HG03558 (cell line): ENCODE measurements around the gene OSGEP.

Experiments
- ATAC-seq: cut with Tn5 transposase; IDR thresholded peaks from one replicate; pipeline ENCODE4 v1.9.1; 2021; ENCODE audit warnings: moderate number of reproducible peaks; ENCODE audit not compliant: unreplicated experiment; ENCODE audit errors: extremely low read depth

The OSGEP gene

DNA sequence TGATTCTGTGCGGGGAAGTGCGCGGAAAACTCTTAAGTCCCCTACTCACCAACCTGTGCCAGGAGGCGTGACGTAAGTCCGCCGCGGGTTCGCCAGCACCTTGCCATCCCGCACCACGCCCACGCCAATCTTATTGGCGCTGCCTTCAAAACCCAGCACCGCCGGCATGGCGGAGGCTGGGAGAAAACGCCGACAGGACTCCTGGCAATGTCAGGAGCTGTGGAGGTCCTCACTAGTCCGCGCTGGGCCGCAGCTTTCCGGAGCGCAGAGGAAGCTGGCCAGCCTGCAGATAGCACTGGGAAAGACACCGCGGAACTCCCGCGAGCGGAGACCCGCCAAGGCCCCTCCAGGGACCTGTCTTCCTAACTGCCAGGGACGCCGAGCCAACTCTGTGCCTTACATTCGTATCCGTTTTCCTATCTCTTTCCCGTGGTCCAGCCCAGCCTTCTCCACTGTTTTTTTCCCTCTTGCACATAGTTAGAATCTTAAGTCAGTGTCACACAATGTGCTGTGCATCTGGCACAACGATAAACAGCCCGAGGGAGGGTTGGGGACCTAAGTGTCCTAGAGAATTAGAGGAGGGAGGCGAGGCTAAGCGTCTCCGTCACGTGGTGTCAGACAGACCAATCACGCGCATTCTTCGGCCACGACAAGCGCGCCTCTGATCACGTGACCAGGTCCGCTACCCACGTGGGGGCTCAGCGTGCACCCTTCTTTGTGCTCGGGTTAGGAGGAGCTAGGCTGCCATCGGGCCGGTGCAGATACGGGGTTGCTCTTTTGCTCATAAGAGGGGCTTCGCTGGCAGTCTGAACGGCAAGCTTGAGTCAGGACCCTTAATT lies at the start of gene OSGEP, which contains the start of gene APEX1:
OSGEP (minus strand) TSS at position 297 of the 839 bp plus-strand sequence; CDS start at position 168, 129 bp downstream.
APEX1 (plus strand) TSS at position 711 of the 839 bp plus-strand sequence. CDS start 420 bp downstream, outside the sequence.
- peak; percentile 68 for ATAC-seq

DNA sequence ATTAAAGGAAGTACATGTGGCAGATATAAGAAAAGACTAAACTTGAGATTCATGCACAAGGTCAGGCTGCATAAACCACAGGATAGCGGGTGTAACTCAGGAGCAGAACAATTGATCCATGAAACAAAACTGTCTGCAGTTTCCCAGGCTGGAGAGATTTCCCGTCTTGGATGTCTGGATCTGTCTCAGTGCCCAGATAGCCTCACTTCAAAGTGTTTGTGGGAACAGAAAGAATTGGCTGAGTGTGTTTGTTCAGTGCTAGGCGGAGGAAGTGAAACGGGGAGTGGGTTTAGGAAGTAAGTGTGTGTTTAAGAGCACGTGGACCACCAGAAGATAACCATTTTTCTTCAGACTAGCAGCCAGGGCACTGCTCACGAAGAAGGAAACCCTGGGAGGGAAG lies 49.3 kb upstream of the OSGEP start:
- ATAC-seq = no peak

DNA sequence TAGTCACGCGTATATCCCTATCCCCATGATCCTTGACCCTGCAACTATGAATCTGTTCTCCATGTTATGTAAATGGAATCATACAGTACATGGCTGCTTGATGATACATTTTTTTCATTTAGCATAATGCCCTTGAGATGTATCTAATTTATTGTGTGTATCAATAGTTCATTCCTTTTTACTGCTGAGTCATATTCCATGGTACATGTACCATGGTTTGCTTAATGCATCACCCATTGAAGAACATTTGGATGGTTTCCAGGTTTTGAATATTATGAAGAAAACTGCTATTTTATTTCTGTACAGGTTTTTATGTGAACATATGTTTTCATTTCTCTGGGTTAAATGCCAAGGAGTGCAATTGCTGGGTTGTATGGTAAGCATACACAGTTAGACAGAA lies 46.7 kb upstream of the OSGEP start:
- no peak for ATAC-seq

DNA sequence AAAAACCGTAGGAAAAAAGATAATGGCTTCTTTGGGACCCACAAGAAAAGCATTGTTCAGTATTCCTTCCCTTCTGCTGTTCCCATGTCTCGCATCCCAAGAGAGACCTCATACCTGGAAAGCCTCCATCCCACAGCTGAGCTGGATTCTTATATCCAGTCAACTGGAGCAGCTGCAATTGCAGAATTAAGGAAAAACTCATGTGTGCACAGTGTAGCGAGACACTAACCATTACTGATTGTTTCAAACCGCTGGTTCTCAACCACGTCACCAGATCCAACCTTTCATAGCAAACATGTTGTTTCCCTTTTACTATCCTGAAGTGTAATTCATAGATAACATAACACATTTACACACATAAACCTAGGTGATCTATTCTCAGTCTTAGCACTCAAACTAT lies 45.3 kb upstream of the OSGEP start:
- ATAC-seq = no peak

DNA sequence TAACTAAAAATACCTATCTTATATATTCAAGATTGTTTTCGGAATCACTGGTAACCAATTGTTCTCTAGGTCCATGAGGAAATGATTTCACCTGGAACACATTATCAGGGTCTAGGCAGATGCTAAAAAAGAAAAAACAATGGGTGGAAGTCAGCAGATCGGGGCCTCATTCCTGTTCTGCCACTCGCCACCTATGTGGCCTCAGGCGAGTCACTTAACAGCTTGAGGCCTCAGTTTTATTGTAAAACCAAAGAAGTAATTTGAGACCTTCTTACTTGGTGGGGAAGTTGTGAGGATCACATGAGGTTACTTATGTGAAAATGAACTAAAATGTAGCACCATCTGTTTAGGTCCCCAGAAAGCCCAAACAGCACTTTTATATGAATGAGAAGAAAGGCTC lies 44.5 kb upstream of the OSGEP start:
- no peak for ATAC-seq

DNA sequence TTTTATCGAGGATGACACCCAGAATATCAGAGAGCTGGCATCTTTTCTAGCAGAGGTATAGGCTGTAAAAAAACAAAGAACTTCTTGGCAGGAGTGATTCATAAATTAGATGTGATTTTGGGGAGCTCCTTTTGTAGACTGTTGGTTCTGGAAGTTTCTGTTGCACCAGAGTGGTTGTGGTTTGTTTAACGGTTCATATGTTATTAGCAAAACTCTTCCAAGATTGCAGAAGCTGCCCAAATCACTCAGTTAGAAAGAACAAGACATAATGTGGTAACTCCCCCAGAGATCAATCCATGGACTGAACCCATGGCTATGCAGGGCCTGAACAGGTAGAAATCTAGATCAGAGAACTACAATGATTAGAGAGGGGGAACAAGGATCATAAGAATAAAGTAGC lies 44.0 kb upstream of the OSGEP start:
- ATAC-seq = no peak

DNA sequence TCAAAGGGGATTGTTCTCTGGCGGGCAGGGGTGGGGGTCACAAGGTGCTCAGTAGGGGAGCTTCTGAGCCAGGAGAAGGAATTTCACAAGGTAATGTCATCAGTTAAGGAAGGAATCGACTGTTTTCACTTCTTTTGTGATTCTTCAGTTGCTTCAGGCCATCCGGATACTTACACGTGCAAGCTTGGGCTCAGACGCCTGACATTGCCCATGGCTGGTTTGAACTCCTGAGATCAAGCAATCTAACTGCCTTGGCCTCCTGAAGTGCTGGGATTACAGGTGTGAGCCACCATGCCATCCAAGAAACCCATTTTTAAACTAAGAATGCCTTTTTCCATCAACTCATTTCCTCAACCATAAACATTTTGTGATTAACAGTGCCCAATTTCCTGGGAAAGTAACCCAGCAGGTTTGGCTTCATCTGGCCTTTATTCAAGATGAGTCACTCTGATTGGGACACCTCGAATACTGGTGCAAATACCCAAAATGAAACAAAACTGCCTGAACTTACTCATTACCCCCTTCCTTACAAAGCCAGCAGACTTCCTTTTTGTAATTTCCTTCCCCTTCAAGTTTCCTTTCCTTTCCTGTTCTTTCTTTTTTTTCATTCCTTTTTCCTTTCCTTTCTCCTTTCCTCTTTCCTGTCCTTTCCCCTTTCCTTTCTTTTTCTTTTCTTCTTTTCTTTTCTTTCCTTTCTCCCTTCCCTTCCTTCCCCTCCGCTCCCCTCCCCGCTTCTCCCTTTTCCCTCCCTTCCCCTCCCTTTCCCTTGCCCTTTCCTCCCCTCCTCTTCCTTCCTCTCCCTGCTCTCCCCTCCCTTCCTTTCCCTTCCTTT lies 40.5 kb upstream of the OSGEP start:
- no peak for ATAC-seq

DNA sequence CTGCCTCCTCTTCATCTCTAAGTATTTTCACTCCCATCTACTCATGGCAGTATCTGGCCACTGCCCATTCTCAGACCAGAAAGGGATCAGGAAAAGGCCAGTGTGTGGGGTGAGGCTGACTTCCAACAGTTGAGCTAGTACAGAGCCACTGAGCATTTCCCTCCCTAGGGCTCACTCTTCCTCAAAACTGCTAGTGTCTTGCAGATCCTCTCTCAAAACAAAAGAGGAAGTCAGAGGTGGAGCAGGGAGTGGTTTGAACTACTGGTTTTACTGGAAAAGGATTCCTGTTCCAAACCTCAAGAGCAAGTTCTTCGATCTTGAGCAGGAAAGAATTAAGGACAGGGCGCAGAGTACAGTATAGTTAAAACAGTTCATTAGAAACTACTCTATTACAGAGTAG lies 39.0 kb upstream of the OSGEP start:
- no peak for ATAC-seq

DNA sequence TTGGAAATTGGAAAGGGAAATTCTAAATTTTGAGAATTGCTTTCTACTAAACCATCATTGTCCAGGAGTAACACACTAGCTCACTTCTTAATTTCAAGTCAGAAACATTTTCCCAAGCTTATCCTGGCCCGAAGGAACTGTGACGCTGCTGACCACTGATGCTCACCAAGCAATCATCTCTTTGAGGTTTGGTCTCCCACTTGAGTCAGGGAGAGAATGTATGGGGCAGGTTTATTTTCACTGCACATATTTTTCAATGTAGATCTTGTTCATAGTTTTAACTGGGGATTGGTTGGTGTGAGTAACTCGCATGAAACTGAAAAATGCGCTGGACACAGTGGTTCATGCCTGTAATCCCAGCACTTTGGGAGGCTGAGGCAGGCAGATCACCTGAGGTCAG lies 37.9 kb upstream of the OSGEP start:
- ATAC-seq = no peak

DNA sequence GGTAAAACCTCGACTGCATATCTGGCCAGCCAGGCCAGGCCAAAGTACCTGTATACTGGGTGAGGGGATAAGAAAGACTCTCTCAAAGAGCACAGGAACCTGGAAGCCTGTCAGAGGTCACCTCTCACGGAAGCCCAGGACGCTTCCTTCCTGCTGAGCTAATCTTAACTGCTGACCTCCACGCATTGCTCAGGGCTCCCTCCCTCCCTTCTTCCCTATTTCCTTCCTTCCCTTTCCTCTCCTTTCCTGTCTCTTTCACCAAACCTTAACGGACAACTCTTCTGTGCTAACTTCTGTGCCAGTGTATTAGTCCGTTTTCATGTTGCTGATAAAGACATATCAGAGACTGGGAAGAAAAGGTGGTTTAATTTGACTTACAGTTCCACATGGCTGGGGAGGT lies 36.0 kb upstream of the OSGEP start:
- no peak for ATAC-seq

DNA sequence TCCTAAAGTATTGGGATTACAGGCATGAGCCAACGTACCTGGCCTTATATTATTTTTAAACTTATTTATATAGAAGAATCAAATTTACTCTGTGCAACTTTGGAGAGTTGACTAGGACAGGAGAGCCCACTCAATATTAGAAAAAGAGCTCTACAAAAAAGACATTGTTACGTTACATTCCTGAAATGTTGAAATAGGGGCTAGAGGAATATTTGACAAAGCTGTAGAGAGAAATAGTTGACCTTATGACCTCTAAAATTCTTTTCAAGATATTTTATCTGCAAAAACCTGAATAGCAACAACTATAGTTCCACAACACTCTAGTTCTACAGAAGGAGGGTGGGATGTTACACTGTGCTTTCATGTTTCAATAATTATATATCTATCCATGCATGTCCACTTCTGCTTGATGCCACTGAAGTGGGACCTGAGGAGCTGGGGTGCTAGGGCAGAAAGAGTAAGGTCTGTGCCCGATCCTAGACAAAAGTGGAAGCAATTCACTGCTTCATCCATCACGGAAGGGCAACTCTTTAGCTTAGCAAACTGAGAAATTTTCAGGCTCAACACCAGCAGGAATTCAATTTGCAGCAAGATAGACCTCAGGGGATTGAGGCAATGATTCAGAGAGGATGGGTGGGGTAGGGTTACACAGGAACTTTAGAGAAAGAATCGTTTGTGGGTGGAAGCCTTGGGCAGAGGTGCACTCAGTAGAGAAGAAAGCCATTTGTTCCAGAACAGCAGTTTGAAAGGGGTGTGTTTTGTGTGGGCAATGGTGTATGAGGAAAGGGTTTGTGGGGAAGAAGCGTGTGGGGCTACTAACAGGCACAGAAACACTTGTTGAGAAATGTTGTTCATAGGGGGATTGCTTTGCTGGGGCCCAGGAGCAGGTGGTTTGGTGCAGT lies 34.7 kb upstream of the OSGEP start:
- no peak for ATAC-seq

DNA sequence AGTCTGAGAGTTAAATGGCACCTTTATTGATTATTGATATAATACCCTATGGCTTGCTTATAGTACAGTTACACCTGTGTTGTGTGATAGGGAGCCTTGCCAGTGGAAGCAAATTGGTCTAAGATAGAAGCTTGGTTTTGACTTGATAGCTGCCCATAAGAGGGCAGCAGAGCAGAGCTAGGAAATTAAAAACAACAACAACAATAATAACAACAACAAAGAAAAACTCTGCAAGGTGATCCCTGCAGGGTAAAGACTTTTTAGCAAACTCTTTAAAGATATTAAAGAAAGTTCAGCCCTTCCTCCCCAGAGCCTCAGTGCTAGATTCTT lies 32.7 kb upstream of the OSGEP start:
- ATAC-seq = no peak

DNA sequence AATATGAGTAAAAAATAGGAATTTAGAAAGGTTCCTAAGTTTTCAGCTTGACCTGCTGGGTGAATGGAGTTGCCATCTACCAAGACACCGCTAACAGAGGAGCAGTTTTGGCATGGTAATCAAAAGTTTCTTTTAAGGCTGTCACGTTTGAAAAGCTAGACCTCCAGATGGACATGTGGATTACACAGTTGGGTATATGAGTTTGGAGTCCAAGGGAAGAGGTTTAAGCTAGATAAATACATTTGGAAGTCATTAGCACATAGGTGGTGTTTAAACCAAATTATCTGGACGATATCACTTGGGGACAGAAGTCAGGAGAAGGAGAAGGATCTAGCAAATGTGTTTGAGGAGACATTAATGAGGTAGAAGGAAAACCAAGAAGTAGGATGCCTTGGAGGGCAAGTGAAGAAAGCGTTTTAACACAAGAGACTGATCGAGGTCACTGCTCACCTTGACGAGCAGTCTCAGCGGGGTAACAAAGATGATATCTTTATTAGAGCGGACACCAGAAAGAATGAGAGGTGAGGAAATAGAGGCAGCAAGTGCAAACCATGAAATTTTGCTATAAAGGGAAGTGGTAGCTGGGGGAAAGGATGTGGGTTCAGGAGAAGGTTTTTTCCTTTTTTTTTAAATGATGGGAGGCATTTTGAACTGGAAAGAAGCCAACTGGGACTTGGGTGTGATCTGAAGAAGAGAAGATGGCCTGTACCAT lies 32.2 kb upstream of the OSGEP start:
- no peak for ATAC-seq

DNA sequence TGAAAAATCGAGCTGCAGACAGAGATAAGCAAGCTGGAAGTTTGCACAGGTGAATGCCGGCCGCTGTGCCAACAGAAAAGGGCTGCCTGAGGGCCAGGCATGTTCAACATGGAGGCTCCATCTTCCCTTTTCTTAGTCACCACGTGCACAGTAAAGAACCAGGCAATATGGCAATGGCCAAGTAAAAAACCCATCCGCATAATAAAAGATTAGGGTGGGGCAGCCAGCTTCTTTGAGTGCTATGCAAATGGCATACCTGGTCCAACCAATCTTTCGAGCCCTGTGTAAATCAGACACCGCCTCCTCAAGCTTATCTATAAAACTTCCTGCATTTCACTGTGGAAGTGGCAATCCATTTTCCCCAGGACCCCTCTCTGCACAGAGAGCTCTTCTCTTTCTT lies 31.3 kb upstream of the OSGEP start:
- ATAC-seq = no peak

DNA sequence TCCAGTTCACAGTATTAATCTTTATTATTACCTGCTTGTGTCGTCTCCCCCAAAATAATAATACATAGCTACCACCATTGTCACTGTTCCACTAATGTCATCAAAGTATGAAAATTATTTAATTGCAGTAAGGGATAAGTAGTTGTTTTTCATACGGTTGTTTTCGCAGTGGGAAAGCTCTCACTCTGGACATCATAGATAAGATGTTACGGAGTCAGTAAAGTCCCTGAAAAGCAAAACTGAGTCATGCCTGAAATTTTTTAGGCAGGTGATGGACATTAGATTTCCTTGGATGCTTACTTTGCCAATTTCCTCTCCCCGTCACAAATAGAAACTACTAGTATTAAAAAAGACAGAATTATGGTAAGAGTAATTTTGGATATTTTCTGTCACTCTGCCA lies 27.8 kb upstream of the OSGEP start:
- no peak for ATAC-seq

DNA sequence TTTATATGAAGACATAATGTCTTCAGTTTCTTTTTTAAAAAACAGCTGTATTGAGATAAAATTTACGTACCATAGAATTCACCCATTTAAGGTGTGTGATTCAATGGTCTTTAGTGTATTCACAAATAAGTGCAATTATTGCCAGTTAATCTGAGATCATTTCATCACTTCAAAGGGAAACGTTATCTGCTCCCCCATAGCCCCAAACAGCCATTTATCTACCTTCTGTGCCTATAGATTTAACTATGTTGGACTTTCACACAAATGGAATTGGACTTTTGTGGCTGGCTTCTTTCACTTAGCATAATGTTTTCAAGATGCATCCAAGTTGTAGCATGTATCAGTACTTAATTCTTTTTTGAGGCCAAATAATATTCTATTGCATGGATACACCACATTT lies 24.3 kb upstream of the OSGEP start:
- no peak for ATAC-seq

DNA sequence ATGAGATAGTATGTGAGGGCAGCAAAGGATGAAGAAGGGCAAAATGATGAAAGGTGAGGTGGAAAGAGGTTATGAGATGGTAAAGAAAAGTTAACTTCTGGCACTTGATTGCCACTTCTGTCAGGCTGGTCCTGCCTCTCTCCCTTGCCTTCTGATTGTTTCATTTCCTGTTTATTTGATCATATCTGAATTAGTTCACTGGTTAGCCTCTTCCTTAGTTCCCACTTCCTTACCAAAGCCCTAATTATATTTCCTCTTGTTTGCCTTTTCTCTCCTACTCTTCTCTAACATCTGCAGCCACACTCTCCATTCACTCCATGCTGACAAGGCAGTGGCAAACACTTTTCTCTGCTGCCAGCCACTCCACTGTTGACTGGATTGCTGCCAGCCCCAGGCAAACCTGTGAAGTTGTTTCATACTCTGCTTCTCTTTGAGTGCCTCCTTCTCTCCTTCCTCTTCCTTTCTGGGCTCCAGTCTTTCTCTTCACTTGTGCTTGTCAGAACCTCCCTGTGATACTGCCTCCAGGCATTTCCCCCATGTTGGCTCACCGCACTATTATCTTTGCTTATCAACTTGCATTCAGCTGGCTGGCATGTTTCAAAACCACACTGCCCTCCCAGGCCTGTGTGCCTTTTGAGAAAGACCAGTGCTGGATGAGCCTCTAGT lies 22.7 kb upstream of the OSGEP start:
- ATAC-seq = no peak

DNA sequence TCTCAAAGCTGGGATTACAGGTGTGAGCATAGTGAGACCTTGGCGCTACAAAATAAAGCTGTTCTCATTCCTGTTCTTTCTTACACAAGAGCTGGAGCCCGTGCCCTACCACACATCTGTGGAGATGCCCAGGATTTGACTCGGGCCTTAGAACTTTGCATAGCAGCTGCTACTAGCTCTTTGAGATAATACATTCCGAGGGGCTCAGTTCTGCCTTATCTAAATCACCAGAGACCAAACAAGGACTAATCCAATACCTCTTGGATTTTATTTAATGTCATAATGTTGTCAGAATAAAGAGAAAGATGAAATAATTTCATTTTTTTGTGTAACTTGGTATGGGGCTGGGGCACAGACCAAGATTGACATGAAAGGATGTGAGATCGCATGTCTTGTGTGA lies 22.2 kb upstream of the OSGEP start:
- ATAC-seq = no peak

DNA sequence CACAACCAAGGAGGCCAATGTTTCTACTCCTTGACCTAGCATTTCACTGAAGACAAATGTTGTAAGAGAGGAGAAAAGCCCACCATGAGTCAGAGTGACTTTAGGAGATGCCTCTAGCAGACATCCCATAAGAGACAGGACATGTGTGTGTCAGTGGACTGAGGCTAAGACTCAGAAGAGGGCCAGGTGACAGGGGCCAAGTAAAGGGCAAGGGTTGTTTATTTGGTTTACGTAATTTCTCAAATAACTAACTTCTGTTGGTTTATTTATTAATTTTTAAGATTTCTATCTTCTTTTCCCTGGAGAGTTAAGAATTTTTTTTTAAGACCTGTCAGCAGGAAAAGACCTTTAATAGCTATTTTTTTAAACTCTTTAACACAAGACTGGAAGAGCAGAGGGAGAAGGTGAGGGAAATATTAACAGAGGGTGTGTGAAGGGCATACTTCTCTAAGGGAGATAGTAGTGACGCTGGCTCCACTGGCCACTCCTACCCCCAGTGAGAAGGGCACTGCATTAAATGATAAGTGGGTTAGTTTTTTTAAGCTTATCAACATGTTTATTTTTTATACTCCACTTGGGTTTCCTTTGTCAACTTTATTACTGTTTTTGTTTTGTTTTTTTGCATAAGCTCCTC lies 18.0 kb upstream of the OSGEP start:
- no peak for ATAC-seq
